OCI-LY1 (cell line): Measurements from ENCODE around the gene RTL3.

ENCODE experiments used
- EZH2 ChIP-seq: fragments of 200-600 bp; sonication (generic), shearing (Covaris generic); IDR thresholded peaks from 2 replicates; pipeline ENCODE4 v1.8.0; 2017; ENCODE audit warnings: borderline replicate concordance, mixed run types, mild to moderate bottlenecking, antibody characterized with exemption, low read length, moderate library complexity, mixed read lengths
- TF ChIP-seq, protein P1 (sequence below): fragments of 200-600 bp; sonication (generic), shearing (Covaris generic); IDR thresholded peaks from 2 replicates; pipeline ENCODE4 v1.5.1; 2017; ENCODE audit warnings: mild to moderate bottlenecking, antibody characterized with exemption, low read length, moderate library complexity, mixed read lengths

DNA sequence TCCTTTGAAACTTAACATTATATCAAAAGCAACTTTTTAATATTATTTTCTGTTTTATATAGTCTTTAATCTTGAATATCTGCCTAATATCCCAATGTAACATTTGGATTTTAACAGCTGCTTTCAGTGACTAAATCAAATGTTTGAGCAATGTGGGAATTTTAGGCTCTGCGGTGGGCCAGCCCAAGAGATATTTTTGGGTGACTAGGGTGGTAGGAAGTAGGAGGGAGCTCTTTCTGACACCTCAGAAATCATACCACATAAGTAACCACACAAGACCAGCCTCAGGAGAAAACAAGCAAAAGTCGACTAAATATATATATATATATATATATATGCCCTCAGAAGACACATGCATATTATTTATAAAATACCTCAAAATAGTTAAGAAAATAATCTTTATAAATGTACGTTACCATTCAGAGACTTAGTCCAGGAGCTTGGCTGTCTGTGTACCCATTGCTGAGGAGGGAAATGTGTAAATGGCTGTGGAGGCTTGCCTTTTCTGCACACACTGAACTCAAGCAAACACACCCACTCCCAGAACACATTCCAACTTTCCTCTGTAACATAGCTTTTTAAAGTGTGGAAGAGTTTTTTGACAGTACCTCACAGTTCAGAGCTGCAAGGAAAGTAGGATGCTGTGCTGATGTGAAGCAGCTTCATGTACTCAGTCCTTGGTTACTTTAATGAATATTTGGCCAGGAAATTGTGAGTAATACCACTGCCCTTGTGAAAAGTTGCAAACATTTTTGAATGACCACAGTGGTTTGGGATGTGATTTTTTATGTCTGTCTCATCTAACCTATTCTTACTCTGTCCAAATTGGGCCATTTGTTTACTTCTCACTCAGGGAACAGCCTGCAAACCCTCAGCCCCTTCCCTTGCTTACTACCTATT is at the start of gene RTL3:
- TF ChIP-seq, protein P1, sequence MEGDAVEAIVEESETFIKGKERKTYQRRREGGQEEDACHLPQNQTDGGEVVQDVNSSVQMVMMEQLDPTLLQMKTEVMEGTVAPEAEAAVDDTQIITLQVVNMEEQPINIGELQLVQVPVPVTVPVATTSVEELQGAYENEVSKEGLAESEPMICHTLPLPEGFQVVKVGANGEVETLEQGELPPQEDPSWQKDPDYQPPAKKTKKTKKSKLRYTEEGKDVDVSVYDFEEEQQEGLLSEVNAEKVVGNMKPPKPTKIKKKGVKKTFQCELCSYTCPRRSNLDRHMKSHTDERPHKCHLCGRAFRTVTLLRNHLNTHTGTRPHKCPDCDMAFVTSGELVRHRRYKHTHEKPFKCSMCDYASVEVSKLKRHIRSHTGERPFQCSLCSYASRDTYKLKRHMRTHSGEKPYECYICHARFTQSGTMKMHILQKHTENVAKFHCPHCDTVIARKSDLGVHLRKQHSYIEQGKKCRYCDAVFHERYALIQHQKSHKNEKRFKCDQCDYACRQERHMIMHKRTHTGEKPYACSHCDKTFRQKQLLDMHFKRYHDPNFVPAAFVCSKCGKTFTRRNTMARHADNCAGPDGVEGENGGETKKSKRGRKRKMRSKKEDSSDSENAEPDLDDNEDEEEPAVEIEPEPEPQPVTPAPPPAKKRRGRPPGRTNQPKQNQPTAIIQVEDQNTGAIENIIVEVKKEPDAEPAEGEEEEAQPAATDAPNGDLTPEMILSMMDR, result no peak
- TF ChIP-seq EZH2, result no peak
